ENCODE results near the gene KDM4B. TPM values are rescaled to one million over a fixed set of nuclear protein-coding genes. Genes with fewer than 3 reads are reported as not detected.

Gene KDM4B
- total RNA-seq, 2 donors from 2014 or later: 27.8 to 38.5 TPM

GRCh38 chr19:5071579-5071978 is 102.7 kb downstream of the KDM4B start:
- Histone ChIP-seq H3K27ac (ENCODE audit: low read depth, low read length) (no peak overlapping the region), H3K36me3 (ENCODE audit: control insufficient read depth, insufficient read depth, low read length) (peaks cover 4% of the 10 kb centered on the region), H3K27me3 (ENCODE audit: control insufficient read depth, insufficient read depth, low read length, poor library complexity, severe bottlenecking) (no peaks in the 10 kb centered on the region), H3K9ac (ENCODE audit: extremely low read depth, low read length, poor library complexity, severe bottlenecking) (no peak overlapping the region), H3K4me3 (ENCODE audit: low read length) (no peak overlapping the region), H3K4me1 (ENCODE audit: control insufficient read depth, insufficient read depth, low read length) (no peaks in the 10 kb centered on the region), H3K9me3 (ENCODE audit: control insufficient read depth, low read length) (no peaks in the 10 kb centered on the region)
- H3K4me1 Mint-ChIP-seq: peaks cover 3% of the 10 kb centered on the region
- H3K36me3 Mint-ChIP-seq (ENCODE audit: low read depth): peaks cover 7% of the 10 kb centered on the region
- H3K4me3 Mint-ChIP-seq: no peak overlapping the region
- no peak overlapping the region for H3K27ac Mint-ChIP-seq
- 89 to 92% methylated on average over 8 of the region's 8 CpGs for WGBS, 2 experiments (ENCODE audit: insufficient coverage in 1 of 2, insufficient read length in 1 of 2)
- DNase-seq: no peak
- TF ChIP-seq CTCF (conservative IDR thresholded peaks at IDR 0.05): no peak
- no peaks in the 10 kb centered on the region for H3K27me3 Mint-ChIP-seq (ENCODE audit: insufficient read depth)
- H3K9me3 Mint-ChIP-seq: no peaks in the 10 kb centered on the region

- no peaks in the 10 kb centered on the region for H3K27me3 ChIP-seq (ENCODE audit: control insufficient read depth, insufficient read depth, low read length, poor library complexity, severe bottlenecking)
- no peak overlapping the region for H3K4me3 Mint-ChIP-seq
- no peak for DNase-seq
- H3K4me1 ChIP-seq (ENCODE audit: control insufficient read depth, insufficient read depth, low read length): no peaks in the 10 kb centered on the region
- H3K36me3 ChIP-seq (ENCODE audit: control insufficient read depth, insufficient read depth, low read length): peaks cover 4% of the 10 kb centered on the region
- H3K27ac ChIP-seq (ENCODE audit: low read depth, low read length): no peak overlapping the region
- H3K4me1 Mint-ChIP-seq: peaks cover 3% of the 10 kb centered on the region
- no peaks in the 10 kb centered on the region for H3K9me3 Mint-ChIP-seq
- H3K9me3 ChIP-seq (ENCODE audit: control insufficient read depth, low read length): no peaks in the 10 kb centered on the region
- H3K36me3 Mint-ChIP-seq (ENCODE audit: low read depth): peaks cover 7% of the 10 kb centered on the region
- WGBS, 2 experiments (ENCODE audit: insufficient coverage in 1 of 2, insufficient read length in 1 of 2): 92% methylated on average over 5 to 11 of the region's 11 CpGs
- H3K27ac Mint-ChIP-seq: peak overlapping the region; percentile 3
- H3K9ac ChIP-seq (ENCODE audit: extremely low read depth, low read length, poor library complexity, severe bottlenecking): no peak overlapping the region
- TF ChIP-seq CTCF (conservative IDR thresholded peaks at IDR 0.05): no peak
- H3K27me3 Mint-ChIP-seq (ENCODE audit: insufficient read depth): no peaks in the 10 kb centered on the region
- no peak overlapping the region for H3K4me3 ChIP-seq (ENCODE audit: low read length)
Observed at GRCh38 chr19:5072115-5072514, 103.2 kb downstream of the KDM4B start.

GRCh38 chr19:5073153-5073844 is 104.4 kb downstream of the KDM4B start:
- 80 to 82% methylated on average over 3 to 8 of the region's 8 CpGs for WGBS, 2 experiments (ENCODE audit: insufficient coverage in 1 of 2, insufficient read length in 1 of 2)
- H3K9me3 Mint-ChIP-seq: no peaks in the 10 kb centered on the region
- H3K27ac Mint-ChIP-seq: peak overlapping the region; percentile 78
- no peak overlapping the region for H3K4me3 Mint-ChIP-seq
- no peak for TF ChIP-seq CTCF (conservative IDR thresholded peaks at IDR 0.05)
- Histone ChIP-seq H3K36me3 (ENCODE audit: control insufficient read depth, insufficient read depth, low read length) (peaks cover 13% of the 10 kb centered on the region), H3K4me1 (ENCODE audit: control insufficient read depth, insufficient read depth, low read length) (no peaks in the 10 kb centered on the region), H3K4me3 (ENCODE audit: low read length) (no peak overlapping the region), H3K9me3 (ENCODE audit: control insufficient read depth, low read length) (no peaks in the 10 kb centered on the region), H3K27me3 (ENCODE audit: control insufficient read depth, insufficient read depth, low read length, poor library complexity, severe bottlenecking) (no peaks in the 10 kb centered on the region), H3K27ac (ENCODE audit: low read depth, low read length) (no peak overlapping the region), H3K9ac (ENCODE audit: extremely low read depth, low read length, poor library complexity, severe bottlenecking) (no peak overlapping the region)
- H3K27me3 Mint-ChIP-seq (ENCODE audit: insufficient read depth): no peaks in the 10 kb centered on the region
- peaks cover 3% of the 10 kb centered on the region for H3K4me1 Mint-ChIP-seq
- peak; percentile 74 for DNase-seq
- peaks cover 11% of the 10 kb centered on the region for H3K36me3 Mint-ChIP-seq (ENCODE audit: low read depth)
